ENCODE data around the gene DNAH17. TPM values are rescaled to one million over a fixed set of nuclear protein-coding genes. Genes with fewer than 3 reads are reported as not detected.

The DNAH17 gene
- total RNA-seq, 1 experiment from 2014 or later: 0.69 TPM

GRCh38 chr17:78601577-78602190 is 24.5 kb upstream of the DNAH17 start:
- POLR2A ChIA-PET: no interaction called here

More at GRCh38 chr17:78601577-78602190, 24.5 kb upstream of the DNAH17 start:
- Histone ChIP-seq H3K36me3 (ENCODE audit: control insufficient read depth in 1 of 2, insufficient read depth in 2 of 2, low read length in 2 of 2) (no peaks in the 10 kb centered on the region), H3K4me3 (replicated peaks in 1 of 2; ENCODE audit: low read depth in 1 of 2, low read length in 2 of 2) (no peak overlapping the region), H2AFZ (ENCODE audit: low read depth, low read length, poor library complexity, severe bottlenecking) (no peak overlapping the region), H3K4me1 (ENCODE audit: control insufficient read depth in 1 of 2, insufficient read depth in 2 of 2, low read length in 2 of 2) (no peaks in the 10 kb centered on the region), H3K27ac (ENCODE audit: low read depth, low read length) (no peak overlapping the region), H3K9ac (ENCODE audit: low read length) (no peak overlapping the region), H3K27me3 (ENCODE audit: insufficient read depth, low read length) (no peaks in the 10 kb centered on the region; the same call in 1 of the 2 replicates), H3K79me2 (ENCODE audit: insufficient read depth, low read length) (no peaks in the 10 kb centered on the region), H4K20me1 (ENCODE audit: insufficient read depth) (no peaks in the 10 kb centered on the region), H3K4me2 (ENCODE audit: low read length) (no peak overlapping the region), H3K9me2 (ENCODE audit: insufficient read depth) (no peaks in the 10 kb centered on the region), H3K9me3 (ENCODE audit: control insufficient read depth in 1 of 2, insufficient read depth in 1 of 2, low read depth in 1 of 2, low read length in 2 of 2) (no peaks in the 10 kb centered on the region)
- no peak for ATAC-seq
- ChIA-PET CTCF (interaction anchor here (1.4 kb wide), 1 partner anchor 105 kb away, joined by 3 read pairs; no protein-coding TSS in a partner anchor), RAD21 (ENCODE audit: low non-redundant PET in 1 of 2, low total read pairs in 2 of 2, uncharacterized antibody in 2 of 2, unreplicated experiment in 2 of 2) (no interaction called here)
- DNase-seq (ENCODE audit: low read depth, low spot score): no peak
- intact Hi-C loops (cut with micrococcal nuclease): no loop called here
- TF ChIP-seq ELF1 (IDR thresholded peaks at IDR 0.05; ENCODE audit: borderline replicate concordance, low read depth): no peak
- TF ChIP-seq CTCF (IDR thresholded peaks at IDR 0.05 in 2 of 3, conservative IDR thresholded peaks at IDR 0.05 in 1 of 3; ENCODE audit: borderline replicate concordance in 1 of 3, insufficient read depth in 1 of 3, low read depth in 2 of 3, low read length in 2 of 3): no peak
- TF ChIP-seq TCF7L2 (IDR thresholded peaks at IDR 0.05; ENCODE audit: borderline replicate concordance, extremely low read depth, insufficient read depth, insufficient read length): peak; percentile 16
- TF ChIP-seq EZH2phosphoT487 (IDR thresholded peaks at IDR 0.05; ENCODE audit: borderline replicate concordance): no peak
- TF ChIP-seq POLR2A (IDR thresholded peaks at IDR 0.05; ENCODE audit: borderline replicate concordance, extremely low read depth, insufficient read depth, insufficient read length): no peak
- no TSS peak for BruUV-seq (replicated peaks)

Data from HCT116 (cell line).